Ishikawa (cell line): ENCODE measurements around the gene DCLK1.

Experiments used
- CEBPB ChIP-seq: IDR thresholded peaks from 2 replicates; pipeline ENCODE4 v1.6.1; 2012
- EGR1 ChIP-seq: IDR thresholded peaks from 2 replicates; pipeline ENCODE4 v1.6.1; 2012
- EP300 ChIP-seq: IDR thresholded peaks from 2 replicates; pipeline ENCODE4 v1.6.1; 2012; ENCODE audit warnings: borderline replicate concordance
- FOXM1 ChIP-seq: IDR thresholded peaks from 2 replicates; pipeline ENCODE4 v1.6.1; 2012; ENCODE audit warnings: low read depth, borderline replicate concordance
- RAD21 ChIP-seq: IDR thresholded peaks from 2 replicates; pipeline ENCODE4 v1.6.1; 2012; ENCODE audit warnings: low read depth
- TAF1 ChIP-seq: IDR thresholded peaks from 2 replicates; pipeline ENCODE4 v1.6.1; 2012; ENCODE audit warnings: low read depth, mild to moderate bottlenecking
- TCF12 ChIP-seq: IDR thresholded peaks from 2 replicates; pipeline ENCODE4 v1.6.1; 2012; ENCODE audit warnings: low read depth
- YY1 ChIP-seq: IDR thresholded peaks from 2 replicates; pipeline ENCODE4 v1.6.1; 2012; ENCODE audit warnings: low read depth

- TF ChIP-seq CEBPB (no peak), EGR1 (no peak), YY1 (no peak), TCF12 (no peak), FOXM1 (no peak), EP300 (no peak), RAD21 (no peak), TAF1 (no peak)
Observed at GRCh38 chr13:36057547-36057946, 73.6 kb downstream of the DCLK1 start.
